Activated CD8-positive, alpha-beta memory T cell treated with anti-CD3 and anti-CD28 coated beads for 36 hours (primary cell): ENCODE measurements around the gene PLAAT5. TPM values are rescaled to one million over a fixed set of nuclear protein-coding genes. Genes with fewer than 3 reads are reported as not detected.
"Not testable (repeated sequence)": the region's sequence is repeated elsewhere in the genome, so short reads cannot be mapped to it uniquely, and the experiment has no call there.

Experiments
- CTCF ChIA-PET: fragments of 350-600 bp; sonication (Branson Sonifier 250); formaldehyde crosslinking; loops from one replicate; lab custom pipeline; 2021; ENCODE audit warnings: antibody characterized with exemption; lab: Charles Lee
- POLR2A ChIA-PET: fragments of 350-600 bp; sonication (Branson Sonifier 250); formaldehyde crosslinking; loops from one replicate; lab custom pipeline; 2021; ENCODE audit warnings: antibody characterized with exemption; lab: Charles Lee
- total RNA-seq, 2 experiments: library from RNA; stranded (reverse); gene quantifications; one replicate each; pipeline ENCODE4 v1.2.3, GENCODE V29; 2021

PLAAT5 gene
- total RNA-seq, 2 experiments from 2014 or later, result 0.25 to 0.40 TPM

GRCh38 chr11:63493127-63493526 lies 2.2 kb upstream of the PLAAT5 start:
- POLR2A ChIA-PET, result no interaction called here

DNA sequence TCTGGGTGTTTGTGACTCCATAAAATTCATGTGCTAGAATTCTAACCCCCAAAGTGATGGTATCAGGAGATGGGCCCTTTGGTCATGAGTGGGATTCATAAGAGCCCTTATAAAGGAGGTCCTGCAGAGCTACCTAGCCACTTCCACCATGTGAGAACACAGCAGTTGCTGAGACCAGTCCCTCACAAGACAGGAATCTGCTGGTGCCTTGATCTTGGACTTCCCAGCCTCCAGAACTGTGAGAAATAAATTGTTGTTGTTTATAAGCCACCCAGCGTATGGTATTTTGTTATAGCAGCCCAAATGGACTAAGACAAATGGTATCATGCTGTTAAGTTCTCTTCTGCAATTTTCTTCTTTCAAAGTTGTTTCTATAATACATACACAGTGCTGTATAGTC lies 1.5 kb upstream of the PLAAT5 start:
- POLR2A ChIA-PET, result no interaction called here
- CTCF ChIA-PET, result no interaction called here

More at GRCh38 chr11:63493127-63493526, 2.2 kb upstream of the PLAAT5 start:
- CTCF ChIA-PET, result interaction anchor here (0.6 to 0.7 kb wide), 4 partner anchors 13 to 189 kb away, joined by 3 to 5 read pairs (median 4); no protein-coding TSS in a partner anchor

- ChIA-PET POLR2A (no interaction called here), CTCF (interaction anchor here (0.7 to 2.0 kb wide), 3 partner anchors 11 to 17 kb away, joined by 3 to 11 read pairs (median 5); no protein-coding TSS in a partner anchor)
These were observed 837 bp upstream of the PLAAT5 start for GRCh38 chr11:63491636-63492372.

GRCh38 chr11:63491240-63491587 lies 247 bp upstream of the PLAAT5 start:
- POLR2A ChIA-PET, result no interaction called here
- CTCF ChIA-PET, result interaction anchor here (0.6 to 2.0 kb wide), 6 partner anchors 10 to 547 kb away, joined by 3 to 11 read pairs (median 5); partner anchors contain the start of gene PLAAT4

GRCh38 chr11:63489879-63490278 lies 1.1 kb downstream of the PLAAT5 start:
- CTCF ChIA-PET, result interaction anchor here (0.6 to 2.3 kb wide), 7 partner anchors 9 to 146 kb away, joined by 3 to 11 read pairs (median 5); partner anchors contain the start of gene PLAAT4
- POLR2A ChIA-PET, result no interaction called here

DNA sequence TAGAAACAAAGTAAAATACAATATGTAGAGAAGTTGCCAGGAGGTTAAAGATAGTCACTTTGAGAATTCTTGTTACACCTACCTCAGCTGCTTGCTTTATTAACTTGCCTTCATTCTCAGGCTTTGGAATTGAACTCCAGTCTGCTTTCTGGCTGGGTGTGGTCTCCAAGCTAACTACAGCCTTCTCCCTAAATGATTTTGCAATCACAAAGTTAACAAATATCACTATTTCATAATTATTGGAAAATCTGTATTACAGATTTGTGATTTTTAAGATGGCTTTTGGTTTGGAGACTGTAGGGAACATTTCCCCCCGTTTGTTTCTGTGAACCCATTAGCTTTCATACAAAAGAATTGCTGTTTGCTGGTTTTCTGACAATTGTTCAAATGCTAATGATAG lies 2.2 kb downstream of the PLAAT5 start:
- ChIA-PET POLR2A (interaction anchor here (0.6 kb wide), 1 partner anchor 281 kb away, joined by 4 read pairs; no protein-coding TSS in a partner anchor), CTCF (interaction anchor here (1.3 to 2.3 kb wide), 3 partner anchors 8 to 121 kb away, joined by 3 to 7 read pairs (median 3); no protein-coding TSS in a partner anchor)

DNA sequence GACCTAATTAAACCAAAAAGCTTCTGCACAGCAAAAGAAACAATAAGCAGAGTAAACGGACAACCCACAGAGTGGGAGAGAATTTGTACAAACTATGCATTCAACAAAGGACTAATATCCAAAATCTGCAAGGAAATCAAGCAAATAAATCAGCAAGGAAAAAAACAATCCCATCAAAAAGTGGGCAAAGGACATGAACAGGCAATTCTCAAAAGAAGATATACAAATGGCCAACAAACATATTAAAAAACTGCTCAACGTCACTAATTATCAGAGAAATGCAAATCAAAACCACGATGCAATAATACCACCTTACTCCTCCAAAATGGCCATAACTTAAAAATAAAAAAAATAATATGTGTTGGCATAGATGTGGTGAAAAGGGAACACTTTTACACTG lies 5.2 kb downstream of the PLAAT5 start:
- ChIA-PET CTCF (no interaction called here), POLR2A (no interaction called here)

GRCh38 chr11:63480039-63480438 lies 10.9 kb downstream of the PLAAT5 start:
- POLR2A ChIA-PET, result no interaction called here
- CTCF ChIA-PET, result interaction anchor here (0.5 to 4.5 kb wide), 8 partner anchors 9 to 257 kb away, joined by 3 to 37 read pairs (median 4); no protein-coding TSS in a partner anchor

DNA sequence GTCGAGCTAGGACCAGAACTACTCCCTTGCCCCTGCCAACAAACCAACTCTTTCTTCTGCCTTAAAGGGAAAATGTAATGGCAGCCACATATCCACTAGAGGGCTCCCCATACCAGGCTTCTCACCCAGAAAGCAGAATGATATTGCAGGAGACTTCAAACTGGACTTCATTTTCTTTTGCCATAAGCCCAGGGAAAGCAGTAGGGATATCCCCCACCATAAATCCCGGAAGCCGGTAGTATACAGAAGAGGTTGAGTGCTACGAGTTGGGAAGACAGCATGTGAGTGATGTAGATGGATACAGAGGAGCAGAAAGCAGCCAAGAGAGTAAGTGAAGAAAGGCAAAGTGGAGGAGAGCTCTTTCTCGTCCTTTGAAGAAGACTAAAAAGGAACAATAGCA lies 12.1 kb downstream of the PLAAT5 start:
- ChIA-PET POLR2A (no interaction called here), CTCF (interaction anchor here (0.5 to 4.5 kb wide), 20 partner anchors 10 to 831 kb away, joined by 3 to 37 read pairs (median 4); partner anchors contain the start of gene PLAAT5)

DNA sequence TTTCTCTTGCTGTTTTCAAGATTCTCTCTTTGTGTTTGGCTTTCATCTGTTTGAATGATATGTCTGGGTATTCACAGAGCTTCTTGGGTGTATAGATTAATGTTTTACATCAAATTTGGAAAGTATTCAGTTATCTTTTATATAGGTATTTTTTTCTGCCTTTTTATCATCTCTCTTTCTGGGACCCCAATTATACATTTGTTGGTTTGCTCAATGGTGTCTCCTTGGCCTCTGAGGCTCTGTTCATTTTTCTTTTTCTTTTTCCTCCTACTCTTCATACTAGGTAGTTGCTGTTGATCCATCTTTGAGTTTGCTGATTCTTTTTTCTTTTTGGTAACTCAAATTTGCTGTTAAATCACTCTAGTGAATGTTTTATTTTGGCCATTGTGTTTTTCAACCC lies 14.3 kb downstream of the PLAAT5 start:
- POLR2A ChIA-PET, result no interaction called here

DNA sequence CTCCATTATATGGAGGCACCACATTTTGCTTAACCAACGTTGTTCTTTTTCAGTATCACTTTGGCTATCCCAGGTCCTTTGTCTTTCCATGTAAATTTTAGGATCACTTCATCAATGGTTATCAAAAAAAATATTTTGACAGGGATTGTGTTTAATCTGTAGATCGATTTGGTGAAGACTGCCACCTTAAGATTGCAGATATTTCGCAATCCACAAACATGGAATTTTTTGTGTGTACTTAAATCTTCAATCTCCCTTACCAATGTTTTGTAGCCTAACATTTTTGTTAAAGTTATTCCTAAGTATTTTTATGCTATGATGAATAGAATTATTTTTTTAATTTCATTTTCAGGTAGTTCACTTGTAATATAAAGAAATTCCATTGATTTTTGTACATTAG lies 18.6 kb downstream of the PLAAT5 start:
- ChIA-PET POLR2A (no interaction called here), CTCF (no interaction called here)

More for the DNA sequence above, 14.3 kb downstream of the PLAAT5 start:
- CTCF ChIA-PET, result no interaction called here

DNA sequence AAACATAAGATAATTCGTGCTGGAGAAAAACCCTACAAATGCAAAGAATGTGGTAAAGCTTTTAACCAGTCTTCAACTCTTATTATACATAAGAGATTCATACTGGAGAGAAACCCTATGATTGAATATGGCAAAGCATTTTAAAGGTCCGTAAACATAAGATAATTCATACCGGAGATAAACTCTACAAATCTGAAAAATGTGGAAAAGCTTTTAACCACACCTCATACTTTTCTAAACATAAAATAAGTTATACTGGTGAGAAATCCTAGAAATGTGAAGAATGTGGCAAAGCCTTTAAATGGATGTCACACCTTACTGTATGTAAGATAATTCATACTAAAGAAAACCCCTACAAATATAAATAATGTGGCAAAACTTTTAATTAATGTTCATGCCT lies 20.7 kb downstream of the PLAAT5 start:
- ChIA-PET CTCF (no interaction called here), POLR2A (no interaction called here)

DNA sequence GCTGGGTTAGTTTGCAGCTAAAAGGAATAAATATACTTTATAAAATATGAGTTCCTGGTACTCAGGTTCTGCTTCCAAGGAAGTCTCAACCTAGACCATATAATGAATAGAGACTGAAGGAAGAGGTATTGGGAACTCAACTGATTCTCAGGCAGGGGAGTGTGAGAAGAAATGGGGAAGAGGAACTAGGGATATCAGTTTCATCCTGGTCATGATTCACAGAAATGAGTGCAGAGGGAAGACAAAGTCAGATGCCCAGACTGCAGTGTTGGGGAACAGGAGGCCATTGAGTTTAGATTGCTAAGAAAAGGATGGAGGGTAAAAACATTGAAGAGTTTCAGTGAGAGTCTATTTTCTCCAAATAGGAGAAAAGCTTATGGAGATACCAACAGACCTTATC lies 28.8 kb downstream of the PLAAT5 start:
- POLR2A ChIA-PET, result no interaction called here
- CTCF ChIA-PET, result no interaction called here

- POLR2A ChIA-PET, result no interaction called here
- CTCF ChIA-PET, result no interaction called here
These were observed 31.4 kb downstream of the PLAAT5 start for GRCh38 chr11:63459586-63459985.

DNA sequence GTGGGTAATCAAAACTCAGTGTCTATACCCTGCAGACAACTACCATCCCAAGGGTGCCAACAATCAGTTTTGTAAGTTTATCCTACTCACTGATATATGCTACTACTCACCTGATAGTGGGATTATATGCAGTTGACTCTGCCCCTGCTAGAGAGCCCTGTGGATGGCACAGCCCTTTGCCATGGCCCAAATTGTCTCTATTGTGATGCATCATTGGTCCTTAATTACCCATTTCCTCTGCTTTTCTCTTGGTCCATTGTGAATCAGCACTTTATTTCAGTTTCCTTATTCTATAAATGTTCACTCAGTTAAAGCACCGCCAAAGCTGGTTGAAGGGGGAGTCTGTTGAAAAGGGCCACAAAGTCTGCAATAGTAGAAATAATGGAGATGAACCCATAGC lies 42.3 kb downstream of the PLAAT5 start:
- ChIA-PET CTCF (no interaction called here), POLR2A (no interaction called here)

DNA sequence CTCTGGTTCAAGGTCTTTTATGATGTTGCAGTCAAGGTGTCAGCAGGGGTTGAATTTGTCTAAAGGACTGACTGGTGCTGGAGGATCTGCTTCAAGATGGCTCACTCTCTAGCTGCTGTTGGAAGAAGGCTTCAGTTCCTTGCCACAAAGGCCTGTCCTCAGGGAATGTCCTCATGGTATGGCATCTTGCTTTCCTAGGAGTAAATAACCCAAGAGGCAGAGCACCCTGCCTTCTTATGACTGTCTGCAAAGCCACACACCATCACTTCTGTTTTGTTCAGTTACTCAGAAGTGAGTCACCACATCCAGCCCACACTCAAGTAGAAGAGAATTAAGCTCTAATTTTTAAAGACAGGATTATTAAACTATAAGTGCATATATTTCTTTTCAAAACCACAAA lies 45.2 kb downstream of the PLAAT5 start:
- ChIA-PET CTCF (no interaction called here), POLR2A (no interaction called here)

- ChIA-PET CTCF (interaction anchor here (0.7 kb wide), 1 partner anchor 64 kb away, joined by 3 read pairs; no protein-coding TSS in a partner anchor), POLR2A (no interaction called here)
These were observed 45.8 kb downstream of the PLAAT5 start for GRCh38 chr11:63445118-63445517.

- ChIA-PET CTCF (interaction anchor here (0.7 kb wide), 1 partner anchor 63 kb away, joined by 3 read pairs; no protein-coding TSS in a partner anchor), POLR2A (no interaction called here)
These were observed 46.8 kb downstream of the PLAAT5 start for GRCh38 chr11:63444160-63444559.

- CTCF ChIA-PET, result no interaction called here
- POLR2A ChIA-PET, result no interaction called here
These were observed 47.3 kb downstream of the PLAAT5 start for GRCh38 chr11:63443714-63444113.

GRCh38 chr11:63435831-63436230 lies 55.1 kb downstream of the PLAAT5 start:
- POLR2A ChIA-PET, CTCF ChIA-PET: not testable (repeated sequence)

GRCh38 chr11:63435351-63435750 lies 55.6 kb downstream of the PLAAT5 start:
- CTCF ChIA-PET, POLR2A ChIA-PET: not testable (repeated sequence)
